ENCODE data around the gene TM4SF1. TPM values are rescaled to one million over a fixed set of nuclear protein-coding genes. Genes with fewer than 3 reads are reported as not detected.

Gene TM4SF1
- total and polyA plus RNA-seq, 9 of the 15 experiments (the other 6 are each of a cell fraction or from before 2014, with no cell fraction given), result 0.06 to 0.44 (median 0.08) TPM; not detected in 4

GRCh38 chr3:149397528-149397927 lies 20.1 kb upstream of the TM4SF1 start (continued):
- TF ChIP-seq TOE1 (IDR thresholded peaks at IDR 0.05; ENCODE audit: borderline replicate concordance) (no peak), TOE1 (CRISPR knock-in tag; IDR thresholded peaks at IDR 0.05; ENCODE audit: borderline replicate concordance, low read depth) (no peak)

GRCh38 chr3:149396476-149396875 lies 19.0 kb upstream of the TM4SF1 start:
- Histone ChIP-seq H3K9me3 (replicated peaks; ENCODE audit: control insufficient read depth, insufficient read depth, low read depth, low read length) (no peaks in the 10 kb centered on the region), H3K79me2 (ENCODE audit: control insufficient read depth, insufficient read depth, low read length) (no peaks in the 10 kb centered on the region), H3K4me1 (replicated peaks in 1 of 2; ENCODE audit: control insufficient read depth in 2 of 2, insufficient read depth in 2 of 2, low read length in 2 of 2) (no peaks in the 10 kb centered on the region), H3K4me3 (no peak overlapping the region), H3K9ac (ENCODE audit: insufficient read depth in 1 of 2, low read depth in 2 of 2, low read length in 2 of 2) (no peak overlapping the region), H3K36me3 (ENCODE audit: control insufficient read depth, insufficient read depth, low read length) (no peaks in the 10 kb centered on the region), H3K4me2 (ENCODE audit: insufficient read depth, low read length) (no peak overlapping the region), H2AFZ (ENCODE audit: low read depth, low read length) (no peak overlapping the region), H3K27ac (ENCODE audit: extremely low read depth, low read depth, low read length) (no peak overlapping the region), H4K20me1 (replicated peaks; ENCODE audit: control insufficient read depth, insufficient read depth, low read length) (no peaks in the 10 kb centered on the region), H3K9me1 (ENCODE audit: control insufficient read depth, insufficient read depth, low read length) (no peaks in the 10 kb centered on the region), H3K27me3 (ENCODE audit: control insufficient read depth in 2 of 2, insufficient read depth in 2 of 2, low read length in 2 of 2) (no peaks in the 10 kb centered on the region)
- FAIRE-seq (no peak), DNase-seq (ENCODE audit: extremely low read depth in 1 of 4, low spot score in 3 of 4) (no peak), ATAC-seq (no peak)
- BruUV-seq (replicated peaks), result no TSS peak
- in situ Hi-C loops (cut with MboI), result no loop called here
- WGBS (ENCODE audit: insufficient coverage, low coverage, missing lambda C conversion rate), result 3% methylated on average over 6 of the region's 6 CpGs
- ChIA-PET POLR2A (interaction anchor here (0.7 kb wide), 1 partner anchor 9 kb away, joined by 4 read pairs; no protein-coding TSS in a partner anchor), CTCF (ENCODE audit: low intra/inter-chr PET ratio) (no interaction called here)
- TF ChIP-seq ETV6 (IDR thresholded peaks at IDR 0.05; ENCODE audit: borderline replicate concordance in 1 of 2, low read depth in 2 of 2, low read length in 1 of 2) (no peak), ETV6 (CRISPR knock-in tag; IDR thresholded peaks at IDR 0.05; ENCODE audit: borderline replicate concordance) (no peak), HDAC6 (IDR thresholded peaks at IDR 0.05; ENCODE audit: low read depth, low read length) (no peak), E2F4 (CRISPR knock-in tag; IDR thresholded peaks at IDR 0.05; ENCODE audit: low read depth) (no peak), BCOR (IDR thresholded peaks at IDR 0.05) (no peak), PHF20 (IDR thresholded peaks at IDR 0.05; ENCODE audit: partially characterized antibody) (no peak), NFRKB (IDR thresholded peaks at IDR 0.05; ENCODE audit: low read depth) (no peak), HDAC3 (IDR thresholded peaks at IDR 0.05; ENCODE audit: borderline replicate concordance, partially characterized antibody) (no peak), RBBP5 (IDR thresholded peaks at IDR 0.05; ENCODE audit: borderline replicate concordance, insufficient read depth, low read length, poor library complexity, severe bottlenecking) (no peak), HNRNPH1 (optimal IDR thresholded peaks at IDR 0.05; ENCODE audit: low read depth, low read length) (no peak), NR2F6 (CRISPR knock-in tag; IDR thresholded peaks at IDR 0.05) (no peak)
- intact Hi-C loops (cut with micrococcal nuclease), result no loop called here
